Bronchial epithelial cell (primary cell): Measurements from ENCODE around the gene DCC. TPM values are rescaled to one million over a fixed set of nuclear protein-coding genes. Genes with fewer than 3 reads are reported as not detected.

Experiments
- DNase-seq: peaks from one replicate; pipeline ENCODE4 v3.0.0-alpha.2; 2010; ENCODE audit warnings: low read depth
- FAIRE-seq: peaks from 2 replicates; lab custom pipeline; 2011; peaks lifted over from hg19 to GRCh38; lab: Jason Lieb, UNC
- H3K27me3 ChIP-seq: 2 replicates; pipeline ENCODE4 v1.5.1; 2011; ENCODE audit warnings: low read length; ENCODE audit not compliant: control insufficient read depth, insufficient read depth
- H3K36me3 ChIP-seq: 2 replicates; pipeline ENCODE4 v1.5.1; 2011; ENCODE audit warnings: low read length; ENCODE audit not compliant: control insufficient read depth, insufficient read depth
- H3K4me3 ChIP-seq: 2 replicates; pipeline ENCODE4 v1.5.1; 2011; ENCODE audit warnings: mild to moderate bottlenecking, low read depth, low read length, control low read depth
- total RNA-seq: library from RNA; depleted of rRNA; stranded (reverse); fragments of >200 nt; gene quantifications from 2 replicates; pipeline ENCODE4 v1.2.1, GENCODE V29; 2014
- TF ChIP-seq, protein P1 (sequence below): IDR thresholded peaks from 2 replicates; pipeline ENCODE4 v1.5.1; 2011; ENCODE audit warnings: mild to moderate bottlenecking, moderate library complexity, low read length, control low read depth, inconsistent platforms; ENCODE audit not compliant: insufficient read depth, severe bottlenecking

The DCC gene
- not detected in 2 replicates for total RNA-seq

DNA sequence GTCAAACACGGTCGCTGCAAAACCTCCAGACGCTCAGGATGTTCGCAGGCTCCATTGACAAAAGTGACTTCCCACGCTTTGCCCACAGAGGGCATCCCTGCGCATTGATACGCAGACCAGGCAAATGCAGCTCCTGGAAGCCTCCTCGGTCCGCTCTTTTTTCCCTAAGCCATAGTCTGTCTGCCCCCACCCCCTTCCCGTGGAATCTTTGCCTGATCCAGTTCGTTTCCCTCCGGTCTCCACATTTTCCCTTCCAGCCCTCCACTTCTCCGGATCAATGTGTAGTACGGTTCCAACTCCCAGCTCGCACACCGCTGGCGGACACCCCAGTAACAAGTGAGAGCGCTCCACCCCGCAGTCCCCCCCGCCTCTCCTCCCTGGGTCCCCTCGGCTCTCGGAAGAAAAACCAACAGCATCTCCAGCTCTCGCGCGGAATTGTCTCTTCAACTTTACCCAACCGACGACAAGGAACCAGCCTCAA is at the start of gene DCC:
Gene DCC (plus strand): TSS at position 307 of the 481 bp plus-strand sequence. CDS start 591 bp downstream, outside the sequence.
- Histone ChIP-seq H3K36me3 (no peaks in the 10 kb centered on the region), H3K4me3 (no peak within 1 kb of the TSS), H3K27me3 (peaks cover 27% of the 10 kb centered on the region)
- DNase-seq (peak; percentile 26), FAIRE-seq (no peak)
- TF ChIP-seq, protein P1, sequence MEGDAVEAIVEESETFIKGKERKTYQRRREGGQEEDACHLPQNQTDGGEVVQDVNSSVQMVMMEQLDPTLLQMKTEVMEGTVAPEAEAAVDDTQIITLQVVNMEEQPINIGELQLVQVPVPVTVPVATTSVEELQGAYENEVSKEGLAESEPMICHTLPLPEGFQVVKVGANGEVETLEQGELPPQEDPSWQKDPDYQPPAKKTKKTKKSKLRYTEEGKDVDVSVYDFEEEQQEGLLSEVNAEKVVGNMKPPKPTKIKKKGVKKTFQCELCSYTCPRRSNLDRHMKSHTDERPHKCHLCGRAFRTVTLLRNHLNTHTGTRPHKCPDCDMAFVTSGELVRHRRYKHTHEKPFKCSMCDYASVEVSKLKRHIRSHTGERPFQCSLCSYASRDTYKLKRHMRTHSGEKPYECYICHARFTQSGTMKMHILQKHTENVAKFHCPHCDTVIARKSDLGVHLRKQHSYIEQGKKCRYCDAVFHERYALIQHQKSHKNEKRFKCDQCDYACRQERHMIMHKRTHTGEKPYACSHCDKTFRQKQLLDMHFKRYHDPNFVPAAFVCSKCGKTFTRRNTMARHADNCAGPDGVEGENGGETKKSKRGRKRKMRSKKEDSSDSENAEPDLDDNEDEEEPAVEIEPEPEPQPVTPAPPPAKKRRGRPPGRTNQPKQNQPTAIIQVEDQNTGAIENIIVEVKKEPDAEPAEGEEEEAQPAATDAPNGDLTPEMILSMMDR = peak; percentile 56

DNA sequence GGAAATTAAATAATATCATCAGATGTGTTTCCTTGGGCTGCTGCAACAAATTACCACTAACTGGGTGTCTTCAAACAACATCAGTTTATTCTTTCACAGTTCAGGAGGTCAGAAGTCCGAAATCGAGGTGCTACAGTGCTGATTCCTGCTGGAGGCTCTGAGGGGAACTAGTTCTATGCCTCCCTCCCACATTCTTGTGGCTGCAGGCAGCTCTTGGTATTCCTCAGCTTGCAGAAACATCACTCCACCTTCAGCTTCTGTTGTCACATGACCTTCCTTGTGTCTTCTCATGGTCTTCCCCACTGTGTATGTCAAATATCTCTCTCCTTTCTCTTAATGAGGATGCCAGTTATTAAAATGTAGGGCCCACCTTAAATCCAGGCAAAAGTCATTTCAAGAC is 29.3 kb upstream of the DCC start:
- FAIRE-seq (no peak), DNase-seq (no peak)
- Histone ChIP-seq H3K36me3 (no peaks in the 10 kb centered on the region), H3K4me3 (no peak overlapping the region), H3K27me3 (no peaks in the 10 kb centered on the region)
- TF ChIP-seq, protein P1 = no peak

DNA sequence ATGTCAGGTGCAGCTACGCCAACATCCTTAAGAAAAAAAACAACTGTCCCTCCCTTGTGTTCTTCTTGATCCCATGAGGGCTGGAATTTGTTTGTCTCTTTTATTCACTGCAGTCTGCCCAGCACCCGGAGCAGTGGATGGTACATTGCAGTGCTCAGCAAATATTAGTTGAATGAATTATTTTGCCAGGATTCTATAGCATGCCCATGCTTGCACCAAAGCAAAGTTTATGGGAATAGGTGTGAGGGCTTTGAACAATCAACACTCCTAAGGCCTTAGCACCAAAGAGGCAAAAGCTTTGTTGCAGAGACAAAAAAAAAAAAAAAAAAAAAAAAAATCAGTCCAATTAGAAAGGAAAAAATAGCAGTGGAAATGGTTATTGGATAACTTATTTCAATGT is 28.7 kb upstream of the DCC start:
- peak; percentile 79 for DNase-seq
- TF ChIP-seq, protein P1 = no peak
- H3K36me3 ChIP-seq = no peaks in the 10 kb centered on the region
- H3K27me3 ChIP-seq = no peaks in the 10 kb centered on the region
- no peak for FAIRE-seq
- no peak overlapping the region for H3K4me3 ChIP-seq

DNA sequence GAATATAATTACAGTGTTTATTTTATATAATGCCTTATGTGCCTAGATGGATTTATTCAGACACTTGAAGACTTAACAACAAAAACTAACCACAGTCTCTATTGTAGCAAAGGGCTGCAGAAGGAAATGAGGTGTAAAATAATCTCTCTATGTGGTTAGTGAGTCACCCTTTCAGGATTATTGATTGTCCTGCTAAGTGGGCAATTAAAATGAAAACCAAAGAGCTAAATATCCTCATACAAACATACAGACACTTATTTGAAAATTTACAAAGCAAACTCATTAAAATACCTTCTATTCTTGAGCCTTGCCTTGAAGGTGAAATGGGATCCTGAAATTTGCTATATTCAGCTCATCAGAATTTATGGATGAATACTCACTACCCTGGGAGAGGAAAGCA is 27.7 kb upstream of the DCC start:
- Histone ChIP-seq H3K36me3 (no peaks in the 10 kb centered on the region), H3K27me3 (no peaks in the 10 kb centered on the region), H3K4me3 (no peak overlapping the region)
- no peak for FAIRE-seq
- TF ChIP-seq, protein P1 = no peak
- DNase-seq = peak; percentile 76

DNA sequence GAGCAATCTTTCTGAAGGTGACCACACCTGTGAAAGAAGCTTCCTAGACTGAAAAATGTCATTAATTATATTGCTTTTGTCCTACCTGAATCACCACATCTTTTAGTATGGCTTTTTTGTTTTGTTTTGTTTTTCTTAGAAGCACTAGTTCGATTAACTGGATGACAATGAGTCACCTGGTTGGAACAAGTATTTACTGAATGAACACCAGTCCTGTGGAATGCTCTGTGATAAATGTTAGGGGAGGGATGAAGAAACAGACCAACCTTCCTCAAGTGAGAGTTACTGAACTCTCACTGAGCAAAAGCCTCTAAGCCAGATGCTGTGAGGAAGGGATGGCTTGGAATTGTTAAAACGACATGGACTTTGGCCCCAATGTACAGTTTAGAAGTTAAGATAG is 26.8 kb upstream of the DCC start:
- peak; percentile 74 for DNase-seq
- no peak overlapping the region for H3K4me3 ChIP-seq
- no peaks in the 10 kb centered on the region for H3K27me3 ChIP-seq
- no peaks in the 10 kb centered on the region for H3K36me3 ChIP-seq
- FAIRE-seq = no peak
- TF ChIP-seq, protein P1 = no peak

DNA sequence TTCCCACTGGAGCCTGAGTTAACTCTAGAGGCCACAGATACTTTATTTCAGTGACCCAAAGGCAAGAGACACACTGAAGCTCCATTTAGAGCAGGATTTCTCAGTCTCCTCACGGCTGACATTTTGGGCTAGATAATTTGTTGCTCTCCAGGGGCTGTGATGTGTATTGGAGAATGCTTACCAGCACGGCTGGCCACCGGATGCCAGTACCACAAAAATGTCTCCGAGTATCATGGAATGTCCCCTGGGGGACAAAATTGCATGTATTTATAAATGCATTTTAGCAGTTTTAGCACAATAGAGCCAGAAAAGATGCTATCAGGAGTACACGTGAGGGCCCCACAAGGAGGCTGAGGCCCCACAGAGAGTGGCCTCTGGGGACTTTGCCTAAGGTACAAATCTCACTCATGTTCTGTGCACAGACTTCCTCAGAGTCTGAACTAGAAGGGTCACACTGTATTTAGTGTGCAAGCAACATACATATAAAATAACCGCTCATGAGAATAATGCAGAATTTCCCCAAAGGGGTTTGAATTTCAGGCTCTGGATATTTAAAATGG is 20.5 kb upstream of the DCC start:
- no peak for DNase-seq
- Histone ChIP-seq H3K27me3 (no peaks in the 10 kb centered on the region), H3K4me3 (no peak overlapping the region), H3K36me3 (no peaks in the 10 kb centered on the region)
- TF ChIP-seq, protein P1 = no peak
- no peak for FAIRE-seq
